HG02610 (cell line): Measurements from ENCODE around the gene FREM3.
"Not testable (repeated sequence)": the region's sequence is repeated elsewhere in the genome, so short reads cannot be mapped to it uniquely, and the experiment has no call there.

Source experiments
- ATAC-seq: cut with Tn5 transposase; IDR thresholded peaks from one replicate; pipeline ENCODE4 v1.9.1; 2021; ENCODE audit warnings: mild to moderate bottlenecking, moderate library complexity; ENCODE audit not compliant: unreplicated experiment

The FREM3 gene

GRCh38 chr4:143586080-143586479, 114.4 kb downstream of the FREM3 start:
- no peak for ATAC-seq

- no peak for ATAC-seq
Observed at GRCh38 chr4:143585548-143585947, 114.9 kb downstream of the FREM3 start.

GRCh38 chr4:143581331-143581946, 119.0 kb downstream of the FREM3 start:
- no peak for ATAC-seq

- ATAC-seq = no peak
Observed at GRCh38 chr4:143575331-143575730, 125.1 kb downstream of the FREM3 start.

GRCh38 chr4:143564472-143564871, 136.0 kb downstream of the FREM3 start:
- no peak for ATAC-seq

GRCh38 chr4:143559757-143560147, 140.7 kb downstream of the FREM3 start:
- ATAC-seq = no peak

GRCh38 chr4:143558823-143559756, 141.4 kb downstream of the FREM3 start:
- ATAC-seq = peak; percentile 79

GRCh38 chr4:143558286-143558685, 142.2 kb downstream of the FREM3 start:
- ATAC-seq = no peak

GRCh38 chr4:143555676-143556075, 144.8 kb downstream of the FREM3 start:
- ATAC-seq = no peak

- ATAC-seq = peak; percentile 84
Observed at GRCh38 chr4:143554728-143555597, 145.5 kb downstream of the FREM3 start.

GRCh38 chr4:143549928-143550327, 150.5 kb downstream of the FREM3 start:
- ATAC-seq = no peak

- ATAC-seq = no peak
Observed at GRCh38 chr4:143539670-143540023, 160.8 kb downstream of the FREM3 start.

GRCh38 chr4:143538979-143539669, 161.4 kb downstream of the FREM3 start:
- peak; percentile 73 for ATAC-seq

GRCh38 chr4:143531788-143532491, 168.5 kb downstream of the FREM3 start:
- ATAC-seq = no peak

GRCh38 chr4:143531380-143531779, 169.1 kb downstream of the FREM3 start:
- no peak for ATAC-seq

- not testable (repeated sequence) for ATAC-seq
Observed at GRCh38 chr4:143528046-143528445, 172.4 kb downstream of the FREM3 start.
